ENCODE results near the gene NXPE3.

GRCh38 chr3:101817992-101818391 is 39.0 kb downstream of the NXPE3 start:
- TF ChIP-seq FOS (IDR thresholded peaks at IDR 0.05; ENCODE audit: borderline replicate concordance, extremely low read depth, insufficient read length) (no peak), CTCF (IDR thresholded peaks at IDR 0.05 in 2 of 3, conservative IDR thresholded peaks at IDR 0.05 in 1 of 3; ENCODE audit: control insufficient read depth in 2 of 3, extremely low read depth in 1 of 3, insufficient read depth in 1 of 3, low read depth in 3 of 3, low read length in 3 of 3) (no peak), ATF2 (IDR thresholded peaks at IDR 0.05; ENCODE audit: low read length) (no peak), RFX5 (IDR thresholded peaks at IDR 0.05; ENCODE audit: low read depth, low read length) (no peak), PBX3 (IDR thresholded peaks at IDR 0.05; ENCODE audit: insufficient replicate concordance, low read depth, low read length) (no peak), RAD51 (IDR thresholded peaks at IDR 0.05) (no peak), HDAC2 (IDR thresholded peaks at IDR 0.05) (no peak), ATF7 (IDR thresholded peaks at IDR 0.05; ENCODE audit: low read depth) (no peak), ZNF274 (IDR thresholded peaks at IDR 0.05; ENCODE audit: insufficient read depth, insufficient read length) (no peak), BHLHE40 (IDR thresholded peaks at IDR 0.05; ENCODE audit: borderline replicate concordance in 1 of 2, low read depth in 2 of 2, low read length in 1 of 2) (no peak), BCL3 (IDR thresholded peaks at IDR 0.05; ENCODE audit: borderline replicate concordance, insufficient read depth, low read depth, low read length, poor library complexity, severe bottlenecking) (no peak), ZBTB40 (IDR thresholded peaks at IDR 0.05; ENCODE audit: borderline replicate concordance) (peak; percentile 25; the same call in 1 of the 2 replicates)
